K562 (cell line): ENCODE measurements around the gene DPP9. TPM values are rescaled to one million over a fixed set of nuclear protein-coding genes. Genes with fewer than 3 reads are reported as not detected.

Source experiments
- ATAC-seq: fragments of 200-7000 bp; cut with Tn5 transposase; 3 replicates; pipeline ENCODE4 v1.9.1; 2020; ENCODE audit warnings: moderate library complexity
- BruUV-seq: library from RNA; stranded (reverse); fragments of 400-500 nt; replicated peaks from 2 replicates; lab custom pipeline; 2021; lab: Mats Ljungman, UMichigan
- CTCF ChIA-PET: fragments of 300-600 bp; formaldehyde crosslinking; extraction: SDS; loops from one replicate; lab custom pipeline; 2021; ENCODE audit warnings: low intra/inter-chr PET ratio; lab: Yijun Ruan, JAX
- POLR2A ChIA-PET: fragments of 300-600, 350-650 bp; sonication (Branson Sonifier 250); formaldehyde crosslinking; extraction: SDS; loops from one replicate; lab custom pipeline; 2021; ENCODE audit warnings: antibody characterized with exemption, inconsistent platforms; lab: Yijun Ruan, JAX
- DNase-seq, 4 experiments: peaks; one replicate each; pipeline versions ENCODE4 v3.0.0 to v3.0.0-alpha.2; 2011 to 2018; ENCODE audit warnings: low spot score in 3 of 4, mixed read lengths in 3 of 4; ENCODE audit errors: extremely low read depth in 1 of 4
- FAIRE-seq: peaks from 2 replicates; lab custom pipeline; 2011; peaks lifted over from hg19 to GRCh38; lab: Jason Lieb, UNC
- H2AFZ ChIP-seq: 2 replicates; pipeline ENCODE4 v1.6.0; 2011; ENCODE audit warnings: low read depth, low read length, control low read depth, inconsistent platforms
- H3K27ac ChIP-seq: fragments of 200-600 bp; 3 replicates; pipeline ENCODE4 v1.8.0; 2011; ENCODE audit warnings: low read depth, mild to moderate bottlenecking, control low read depth, inconsistent platforms, low read length, moderate library complexity, mixed read lengths; ENCODE audit errors: extremely low read depth
- H3K27me3 ChIP-seq, 2 experiments: fragments of 300-600 bp in 1 of 2; 2 replicates in 1 of 2; 3 replicates in 1 of 2; pipeline versions ENCODE4 v1.6.0 to v1.8.0; 2011; ENCODE audit warnings: inconsistent platforms in 2 of 2, low read length in 2 of 2, mild to moderate bottlenecking in 1 of 2, mixed read lengths in 1 of 2, moderate library complexity in 1 of 2; ENCODE audit not compliant: control insufficient read depth in 2 of 2, insufficient read depth in 2 of 2
- H3K36me3 ChIP-seq: fragments of 300-600 bp; 3 replicates; pipeline ENCODE4 v1.8.0; 2011; ENCODE audit warnings: mild to moderate bottlenecking, low read length, inconsistent platforms; ENCODE audit not compliant: control insufficient read depth, insufficient read depth
- H3K4me1 ChIP-seq, 2 experiments: fragments of 200-600 bp in 1 of 2; replicated peaks in 1 of 2; 2 replicates in 1 of 2; 3 replicates in 1 of 2; pipeline versions ENCODE4 v1.5.1 to v1.8.0; 2011; ENCODE audit warnings: inconsistent platforms in 2 of 2, low read length in 2 of 2, mild to moderate bottlenecking in 1 of 2, mixed read lengths in 1 of 2, moderate library complexity in 1 of 2; ENCODE audit not compliant: control insufficient read depth in 2 of 2, insufficient read depth in 2 of 2
- H3K4me2 ChIP-seq: 2 replicates; pipeline ENCODE4 v1.6.1; 2011; ENCODE audit warnings: low read length, control low read depth, inconsistent platforms, mixed read lengths; ENCODE audit not compliant: insufficient read depth
- H3K4me3 ChIP-seq: fragments of 200-600 bp; sonication (generic), shearing (Covaris generic); 2 replicates; pipeline ENCODE4 v1.5.1; 2016; ENCODE audit warnings: control low read depth, inconsistent platforms
- H3K79me2 ChIP-seq: fragments of 200-600 bp; 3 replicates; pipeline ENCODE4 v1.8.0; 2011; ENCODE audit warnings: low read length, inconsistent platforms; ENCODE audit not compliant: control insufficient read depth, insufficient read depth
- H3K9ac ChIP-seq, 2 experiments: 2 replicates each; pipeline versions ENCODE4 v1.6.0 to v1.6.1; 2011; ENCODE audit warnings: low read depth in 2 of 2, low read length in 2 of 2, control low read depth in 1 of 2, inconsistent platforms in 1 of 2, mild to moderate bottlenecking in 1 of 2, mixed read lengths in 1 of 2; ENCODE audit not compliant: insufficient read depth in 1 of 2
- H3K9me1 ChIP-seq: one replicate; pipeline ENCODE4 v1.6.0; 2011; ENCODE audit warnings: inconsistent platforms, mild to moderate bottlenecking, low read length, moderate library complexity; ENCODE audit not compliant: control insufficient read depth, insufficient read depth
- H3K9me3 ChIP-seq: replicated peaks from 2 replicates; pipeline ENCODE4 v1.5.1; 2011; ENCODE audit warnings: low read depth, low read length, inconsistent platforms; ENCODE audit not compliant: control insufficient read depth, insufficient read depth
- H4K20me1 ChIP-seq: replicated peaks from 2 replicates; pipeline ENCODE4 v1.6.1; 2011; ENCODE audit warnings: low read length, inconsistent platforms, mixed read lengths; ENCODE audit not compliant: control insufficient read depth, insufficient read depth
- TBP ChIP-seq: optimal IDR thresholded peaks from 2 replicates; pipeline ENCODE3; 2011; ENCODE audit warnings: low read depth, low read length, improper control_type of control experiment
- TEAD4 ChIP-seq, 2 experiments: sonication (generic) in 1 of 2; formaldehyde crosslinking in 1 of 2; IDR thresholded peaks; 2 replicates each; pipeline versions ENCODE4 v1.6.1 to v1.8.0; 2012 to 2022; ENCODE audit warnings: borderline replicate concordance in 1 of 2, inconsistent platforms in 1 of 2, low read length in 1 of 2, mild to moderate bottlenecking in 1 of 2, missing genetic modification reagents in 1 of 2
- YY1 ChIP-seq, 3 experiments: IDR thresholded peaks; 2 replicates each; pipeline ENCODE4 v1.6.1; 2011; ENCODE audit warnings: low read length in 2 of 3, mild to moderate bottlenecking in 2 of 3, moderate library complexity in 2 of 3, borderline replicate concordance in 1 of 3, control low read depth in 1 of 3, low read depth in 1 of 3; ENCODE audit not compliant: insufficient read depth in 3 of 3, insufficient replicate concordance in 2 of 3, control insufficient read depth in 1 of 3, insufficient read length in 1 of 3; ENCODE audit errors: extremely low read depth in 1 of 3
- WGBS: fragments of 100-300 bp; shearing (Covaris generic); methylation state at CpG from one replicate; pipeline ENCODE4 v1.1.6; 2016; ENCODE audit warnings: low coverage, mixed read lengths; ENCODE audit not compliant: insufficient coverage; ENCODE audit errors: missing lambda C conversion rate; 5-methylcytosine and 5-hydroxymethylcytosine counted together
- in situ Hi-C: fragments of 300-500 bp; cut with MboI; formaldehyde crosslinking; loops from 4 replicates; pipeline ENCODE4 v1.15.0; 2018; ENCODE audit warnings: inconsistent platforms, mixed read lengths
- intact Hi-C: fragments of 100-400 bp; cut with micrococcal nuclease; formaldehyde crosslinking; loops from 2 replicates; pipeline ENCODE4 v1.14.2; 2022
- polyA plus RNA-seq, 8 experiments: library from polyadenylated mRNA; depleted of rRNA in 4 of 8; stranded (reverse) in 5 of 8; unstranded in 3 of 8; fragments of >200 nt; fragmentation: Nextera tagmentation in 2 of 8; fragmentation: Illumina TruSeq in 1 of 8; extraction: Ambion mirVana in 2 of 8; extraction: Trizol in 1 of 8; gene quantifications; 2 replicates each; pipeline versions ENCODE4 v1.2.1 to v1.2.3, GENCODE V29; 2011 to 2014; ENCODE audit warnings: inconsistent platforms in 1 of 8, missing spikeins in 1 of 8
- total RNA-seq, 7 experiments: library from RNA; depleted of rRNA in 6 of 7; stranded (reverse); fragments of >200 nt in 6 of 7; fragmentation: Illumina TruSeq in 2 of 7; extraction: Trizol in 2 of 7; gene quantifications; 2 replicates each; pipeline versions ENCODE4 v1.2.1 to v1.2.3, GENCODE V29; 2011 to 2021; ENCODE audit warnings: low replicate concordance in 1 of 7
- TF ChIP-seq, protein P1 (sequence below): fragments of 450-650 bp; IDR thresholded peaks from 2 replicates; pipeline ENCODE4 v1.6.1; 2016; ENCODE audit warnings: mild to moderate bottlenecking, moderate library complexity
- TF ChIP-seq, protein P2 (sequence below): fragments of 450-650 bp; IDR thresholded peaks from 2 replicates; pipeline ENCODE4 v1.6.1; 2016

Gene DPP9
- total and polyA plus RNA-seq, 9 of the 15 experiments (the other 6 are each of a cell fraction or from before 2014, with no cell fraction given), result 0.90 to 66.7 (median 24.5) TPM

DNA sequence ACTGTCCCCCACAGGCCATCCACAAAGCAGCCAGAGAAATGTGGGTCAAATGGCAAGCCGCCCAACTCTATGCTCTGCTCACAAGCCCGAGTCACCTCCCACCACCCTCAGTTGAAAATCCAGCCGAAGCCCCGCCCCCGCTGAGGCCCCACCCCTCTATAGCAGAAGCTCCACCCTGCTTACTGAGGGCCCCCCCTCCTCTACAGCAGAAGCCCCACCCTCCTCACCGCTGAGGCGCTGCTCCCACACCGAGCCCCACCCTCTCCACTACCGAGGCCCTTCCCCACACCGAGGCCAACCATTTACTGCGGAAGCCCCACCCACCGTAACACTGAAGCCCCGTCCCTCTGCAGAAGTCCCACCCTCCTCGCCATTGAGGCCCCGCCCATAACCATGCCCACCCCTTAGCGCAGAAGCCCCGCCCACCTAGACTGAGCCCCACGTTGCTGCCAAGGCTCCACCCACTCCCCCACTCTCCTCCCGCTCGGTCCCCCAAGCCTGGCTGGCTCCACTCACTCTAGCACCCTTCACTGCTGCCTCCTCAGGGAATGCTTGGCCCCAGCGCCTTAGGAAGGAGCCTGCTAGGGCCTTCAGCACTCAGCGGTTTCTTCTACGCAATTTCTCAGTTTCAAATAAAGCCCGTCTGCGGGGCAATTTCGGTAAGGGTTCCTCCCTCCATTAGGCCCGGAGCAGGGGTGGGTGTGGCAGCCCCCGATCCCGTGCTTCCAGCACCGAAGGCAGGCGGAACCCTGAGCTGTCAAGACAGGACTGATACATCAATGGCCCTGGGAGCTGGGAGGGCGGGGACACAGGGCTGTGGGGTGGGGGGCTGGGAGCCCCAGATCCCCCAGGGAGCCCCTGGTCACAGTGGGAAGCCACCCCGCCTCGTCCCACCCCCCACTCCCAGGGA, 44.5 kb downstream of the DPP9 start:
- Histone ChIP-seq H3K79me2 (no peaks in the 10 kb centered on the region), H3K36me3 (peaks cover 46% of the 10 kb centered on the region; the same call in 2 of the 3 replicates), H2AFZ (peak overlapping the region; percentile 64; the same call in 1 of the 2 replicates), H4K20me1 (no peaks in the 10 kb centered on the region; the same call in 1 of the 2 replicates), H3K27me3 (no peaks in the 10 kb centered on the region), H3K27ac (peak overlapping the region; percentile 63), H3K9me3 (no peaks in the 10 kb centered on the region), H3K9me1 (no peaks in the 10 kb centered on the region), H3K4me2 (peak overlapping the region; percentile 76), H3K4me3 (peak overlapping the region; percentile 16; the same call in 1 of the 2 replicates), H3K4me1 (peaks cover 4 to 50% of the 10 kb centered on the region in 2 experiments; a peak in 4 of 5 replicates), H3K9ac (peak overlapping the region in 1 of 2 experiments; percentile 87; a peak in 3 of 4 replicates)
- FAIRE-seq (peak; percentile 100), ATAC-seq (peak; percentile 99), DNase-seq (peak; percentile 96 to 99 (median 96))
- 11% methylated on average over 24 of the region's 34 CpGs for WGBS
- ChIA-PET CTCF (no interaction called here), POLR2A (interaction anchor here (0.6 to 0.7 kb wide), 5 partner anchors 10 to 208 kb away, joined by 3 to 4 read pairs (median 3); partner anchors contain the start of gene PLIN5)
- BruUV-seq, result no TSS peak
- in situ Hi-C loops, result no loop called here
- intact Hi-C loops, result loop anchor here (1.0 kb wide), 1 partner anchor 44 kb away; the partner anchor contains the start of gene DPP9
- TF ChIP-seq TBP, result peak; percentile 6
- TF ChIP-seq, protein P1, sequence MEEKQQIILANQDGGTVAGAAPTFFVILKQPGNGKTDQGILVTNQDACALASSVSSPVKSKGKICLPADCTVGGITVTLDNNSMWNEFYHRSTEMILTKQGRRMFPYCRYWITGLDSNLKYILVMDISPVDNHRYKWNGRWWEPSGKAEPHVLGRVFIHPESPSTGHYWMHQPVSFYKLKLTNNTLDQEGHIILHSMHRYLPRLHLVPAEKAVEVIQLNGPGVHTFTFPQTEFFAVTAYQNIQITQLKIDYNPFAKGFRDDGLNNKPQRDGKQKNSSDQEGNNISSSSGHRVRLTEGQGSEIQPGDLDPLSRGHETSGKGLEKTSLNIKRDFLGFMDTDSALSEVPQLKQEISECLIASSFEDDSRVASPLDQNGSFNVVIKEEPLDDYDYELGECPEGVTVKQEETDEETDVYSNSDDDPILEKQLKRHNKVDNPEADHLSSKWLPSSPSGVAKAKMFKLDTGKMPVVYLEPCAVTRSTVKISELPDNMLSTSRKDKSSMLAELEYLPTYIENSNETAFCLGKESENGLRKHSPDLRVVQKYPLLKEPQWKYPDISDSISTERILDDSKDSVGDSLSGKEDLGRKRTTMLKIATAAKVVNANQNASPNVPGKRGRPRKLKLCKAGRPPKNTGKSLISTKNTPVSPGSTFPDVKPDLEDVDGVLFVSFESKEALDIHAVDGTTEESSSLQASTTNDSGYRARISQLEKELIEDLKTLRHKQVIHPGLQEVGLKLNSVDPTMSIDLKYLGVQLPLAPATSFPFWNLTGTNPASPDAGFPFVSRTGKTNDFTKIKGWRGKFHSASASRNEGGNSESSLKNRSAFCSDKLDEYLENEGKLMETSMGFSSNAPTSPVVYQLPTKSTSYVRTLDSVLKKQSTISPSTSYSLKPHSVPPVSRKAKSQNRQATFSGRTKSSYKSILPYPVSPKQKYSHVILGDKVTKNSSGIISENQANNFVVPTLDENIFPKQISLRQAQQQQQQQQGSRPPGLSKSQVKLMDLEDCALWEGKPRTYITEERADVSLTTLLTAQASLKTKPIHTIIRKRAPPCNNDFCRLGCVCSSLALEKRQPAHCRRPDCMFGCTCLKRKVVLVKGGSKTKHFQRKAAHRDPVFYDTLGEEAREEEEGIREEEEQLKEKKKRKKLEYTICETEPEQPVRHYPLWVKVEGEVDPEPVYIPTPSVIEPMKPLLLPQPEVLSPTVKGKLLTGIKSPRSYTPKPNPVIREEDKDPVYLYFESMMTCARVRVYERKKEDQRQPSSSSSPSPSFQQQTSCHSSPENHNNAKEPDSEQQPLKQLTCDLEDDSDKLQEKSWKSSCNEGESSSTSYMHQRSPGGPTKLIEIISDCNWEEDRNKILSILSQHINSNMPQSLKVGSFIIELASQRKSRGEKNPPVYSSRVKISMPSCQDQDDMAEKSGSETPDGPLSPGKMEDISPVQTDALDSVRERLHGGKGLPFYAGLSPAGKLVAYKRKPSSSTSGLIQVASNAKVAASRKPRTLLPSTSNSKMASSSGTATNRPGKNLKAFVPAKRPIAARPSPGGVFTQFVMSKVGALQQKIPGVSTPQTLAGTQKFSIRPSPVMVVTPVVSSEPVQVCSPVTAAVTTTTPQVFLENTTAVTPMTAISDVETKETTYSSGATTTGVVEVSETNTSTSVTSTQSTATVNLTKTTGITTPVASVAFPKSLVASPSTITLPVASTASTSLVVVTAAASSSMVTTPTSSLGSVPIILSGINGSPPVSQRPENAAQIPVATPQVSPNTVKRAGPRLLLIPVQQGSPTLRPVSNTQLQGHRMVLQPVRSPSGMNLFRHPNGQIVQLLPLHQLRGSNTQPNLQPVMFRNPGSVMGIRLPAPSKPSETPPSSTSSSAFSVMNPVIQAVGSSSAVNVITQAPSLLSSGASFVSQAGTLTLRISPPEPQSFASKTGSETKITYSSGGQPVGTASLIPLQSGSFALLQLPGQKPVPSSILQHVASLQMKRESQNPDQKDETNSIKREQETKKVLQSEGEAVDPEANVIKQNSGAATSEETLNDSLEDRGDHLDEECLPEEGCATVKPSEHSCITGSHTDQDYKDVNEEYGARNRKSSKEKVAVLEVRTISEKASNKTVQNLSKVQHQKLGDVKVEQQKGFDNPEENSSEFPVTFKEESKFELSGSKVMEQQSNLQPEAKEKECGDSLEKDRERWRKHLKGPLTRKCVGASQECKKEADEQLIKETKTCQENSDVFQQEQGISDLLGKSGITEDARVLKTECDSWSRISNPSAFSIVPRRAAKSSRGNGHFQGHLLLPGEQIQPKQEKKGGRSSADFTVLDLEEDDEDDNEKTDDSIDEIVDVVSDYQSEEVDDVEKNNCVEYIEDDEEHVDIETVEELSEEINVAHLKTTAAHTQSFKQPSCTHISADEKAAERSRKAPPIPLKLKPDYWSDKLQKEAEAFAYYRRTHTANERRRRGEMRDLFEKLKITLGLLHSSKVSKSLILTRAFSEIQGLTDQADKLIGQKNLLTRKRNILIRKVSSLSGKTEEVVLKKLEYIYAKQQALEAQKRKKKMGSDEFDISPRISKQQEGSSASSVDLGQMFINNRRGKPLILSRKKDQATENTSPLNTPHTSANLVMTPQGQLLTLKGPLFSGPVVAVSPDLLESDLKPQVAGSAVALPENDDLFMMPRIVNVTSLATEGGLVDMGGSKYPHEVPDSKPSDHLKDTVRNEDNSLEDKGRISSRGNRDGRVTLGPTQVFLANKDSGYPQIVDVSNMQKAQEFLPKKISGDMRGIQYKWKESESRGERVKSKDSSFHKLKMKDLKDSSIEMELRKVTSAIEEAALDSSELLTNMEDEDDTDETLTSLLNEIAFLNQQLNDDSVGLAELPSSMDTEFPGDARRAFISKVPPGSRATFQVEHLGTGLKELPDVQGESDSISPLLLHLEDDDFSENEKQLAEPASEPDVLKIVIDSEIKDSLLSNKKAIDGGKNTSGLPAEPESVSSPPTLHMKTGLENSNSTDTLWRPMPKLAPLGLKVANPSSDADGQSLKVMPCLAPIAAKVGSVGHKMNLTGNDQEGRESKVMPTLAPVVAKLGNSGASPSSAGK, result no peak
- TF ChIP-seq, protein P2, sequence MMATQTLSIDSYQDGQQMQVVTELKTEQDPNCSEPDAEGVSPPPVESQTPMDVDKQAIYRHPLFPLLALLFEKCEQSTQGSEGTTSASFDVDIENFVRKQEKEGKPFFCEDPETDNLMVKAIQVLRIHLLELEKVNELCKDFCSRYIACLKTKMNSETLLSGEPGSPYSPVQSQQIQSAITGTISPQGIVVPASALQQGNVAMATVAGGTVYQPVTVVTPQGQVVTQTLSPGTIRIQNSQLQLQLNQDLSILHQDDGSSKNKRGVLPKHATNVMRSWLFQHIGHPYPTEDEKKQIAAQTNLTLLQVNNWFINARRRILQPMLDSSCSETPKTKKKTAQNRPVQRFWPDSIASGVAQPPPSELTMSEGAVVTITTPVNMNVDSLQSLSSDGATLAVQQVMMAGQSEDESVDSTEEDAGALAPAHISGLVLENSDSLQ, result peak; percentile 45; the same call in 1 of the 2 replicates
- TF ChIP-seq YY1 (IDR thresholded peaks at IDR 0.05; ENCODE audit: borderline replicate concordance in 1 of 3, control insufficient read depth in 1 of 3, extremely low read depth in 1 of 3, insufficient read depth in 3 of 3, insufficient read length in 1 of 3, insufficient replicate concordance in 2 of 3, low read depth in 1 of 3, low read length in 2 of 3), result peak in 2 of 3 experiments; percentile 9 to 13
- no peak for TF ChIP-seq TEAD4 (IDR thresholded peaks at IDR 0.05; ENCODE audit: low read length)
- TF ChIP-seq TEAD4 (CRISPR knock-in tag; IDR thresholded peaks at IDR 0.05; ENCODE audit: borderline replicate concordance), result no peak
